Activated naive CD4-positive, alpha-beta T cell treated with anti-CD3 and anti-CD28 coated beads, Interleukin-2, amount 50 U/mL, for 72 hours (primary cell): ENCODE measurements around the gene FZD10. TPM values are rescaled to one million over a fixed set of nuclear protein-coding genes. Genes with fewer than 3 reads are reported as not detected.

Experiments
- ATAC-seq, 2 donors: fragments of 150-1000 bp; cut with Tn5 transposase; 2 replicates each; pipeline ENCODE4 v1.10.0; 2021; ENCODE audit warnings: mild to moderate bottlenecking in 2 of 2, moderate library complexity in 2 of 2
- DNase-seq, 2 donors: peaks; one replicate each; pipeline ENCODE4 v3.0.0; 2021 to 2022; ENCODE audit warnings: low spot score in 2 of 2
- H3K27ac Mint-ChIP-seq, 2 donors: one replicate each; pipeline ENCODE4 v1.8.0; 2022; ENCODE audit warnings: mild to moderate bottlenecking in 2 of 2, mixed read lengths in 2 of 2
- H3K36me3 Mint-ChIP-seq, 2 donors: one replicate each; pipeline ENCODE4 v1.8.0; 2022; ENCODE audit warnings: mixed read lengths in 2 of 2
- H3K9me3 Mint-ChIP-seq, 2 donors: one replicate each; pipeline ENCODE4 v1.8.0; 2022; ENCODE audit warnings: mixed read lengths in 2 of 2
- total RNA-seq, 2 donors: library from RNA; stranded (reverse); gene quantifications; one replicate each; pipeline ENCODE4 v1.2.3, GENCODE V29; 2022

The FZD10 gene
- total RNA-seq, 2 donors from 2014 or later, result not detected

DNA sequence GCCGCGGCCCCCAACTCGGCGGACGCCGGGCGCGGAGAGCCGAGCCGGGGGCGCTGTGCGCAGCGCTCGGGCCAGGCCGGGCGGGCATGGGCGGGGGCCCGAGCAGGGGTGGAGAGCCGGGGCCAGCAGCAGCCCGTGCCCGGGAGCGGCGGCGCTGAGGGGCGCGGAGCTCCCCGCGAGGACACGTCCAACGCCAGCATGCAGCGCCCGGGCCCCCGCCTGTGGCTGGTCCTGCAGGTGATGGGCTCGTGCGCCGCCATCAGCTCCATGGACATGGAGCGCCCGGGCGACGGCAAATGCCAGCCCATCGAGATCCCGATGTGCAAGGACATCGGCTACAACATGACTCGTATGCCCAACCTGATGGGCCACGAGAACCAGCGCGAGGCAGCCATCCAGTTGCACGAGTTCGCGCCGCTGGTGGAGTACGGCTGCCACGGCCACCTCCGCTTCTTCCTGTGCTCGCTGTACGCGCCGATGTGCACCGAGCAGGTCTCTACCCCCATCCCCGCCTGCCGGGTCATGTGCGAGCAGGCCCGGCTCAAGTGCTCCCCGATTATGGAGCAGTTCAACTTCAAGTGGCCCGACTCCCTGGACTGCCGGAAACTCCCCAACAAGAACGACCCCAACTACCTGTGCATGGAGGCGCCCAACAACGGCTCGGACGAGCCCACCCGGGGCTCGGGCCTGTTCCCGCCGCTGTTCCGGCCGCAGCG is 639 bp downstream of the FZD10 start:
- no peaks in the 10 kb centered on the region for H3K9me3 Mint-ChIP-seq
- H3K27ac Mint-ChIP-seq, result peak overlapping the region in 1 of 2 donors; percentile 50
- no peak for DNase-seq
- peaks cover 6 to 14% of the 10 kb centered on the region in 2 donors for H3K36me3 Mint-ChIP-seq
- ATAC-seq, result peak in 1 of 2 donors; percentile 46

DNA sequence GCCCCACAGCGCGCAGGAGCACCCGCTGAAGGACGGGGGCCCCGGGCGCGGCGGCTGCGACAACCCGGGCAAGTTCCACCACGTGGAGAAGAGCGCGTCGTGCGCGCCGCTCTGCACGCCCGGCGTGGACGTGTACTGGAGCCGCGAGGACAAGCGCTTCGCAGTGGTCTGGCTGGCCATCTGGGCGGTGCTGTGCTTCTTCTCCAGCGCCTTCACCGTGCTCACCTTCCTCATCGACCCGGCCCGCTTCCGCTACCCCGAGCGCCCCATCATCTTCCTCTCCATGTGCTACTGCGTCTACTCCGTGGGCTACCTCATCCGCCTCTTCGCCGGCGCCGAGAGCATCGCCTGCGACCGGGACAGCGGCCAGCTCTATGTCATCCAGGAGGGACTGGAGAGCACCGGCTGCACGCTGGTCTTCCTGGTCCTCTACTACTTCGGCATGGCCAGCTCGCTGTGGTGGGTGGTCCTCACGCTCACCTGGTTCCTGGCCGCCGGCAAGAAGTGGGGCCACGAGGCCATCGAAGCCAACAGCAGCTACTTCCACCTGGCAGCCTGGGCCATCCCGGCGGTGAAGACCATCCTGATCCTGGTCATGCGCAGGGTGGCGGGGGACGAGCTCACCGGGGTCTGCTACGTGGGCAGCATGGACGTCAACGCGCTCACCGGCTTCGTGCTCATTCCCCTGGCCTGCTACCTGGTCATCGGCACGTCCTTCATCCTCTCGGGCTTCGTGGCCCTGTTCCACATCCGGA is 1.4 kb downstream of the FZD10 start:
- Mint-ChIP-seq H3K9me3 (no peaks in the 10 kb centered on the region), H3K36me3 (peaks cover 6 to 14% of the 10 kb centered on the region in 2 donors), H3K27ac (peak overlapping the region in 1 of 2 donors; percentile 72)
- ATAC-seq (no peak), DNase-seq (no peak)

DNA sequence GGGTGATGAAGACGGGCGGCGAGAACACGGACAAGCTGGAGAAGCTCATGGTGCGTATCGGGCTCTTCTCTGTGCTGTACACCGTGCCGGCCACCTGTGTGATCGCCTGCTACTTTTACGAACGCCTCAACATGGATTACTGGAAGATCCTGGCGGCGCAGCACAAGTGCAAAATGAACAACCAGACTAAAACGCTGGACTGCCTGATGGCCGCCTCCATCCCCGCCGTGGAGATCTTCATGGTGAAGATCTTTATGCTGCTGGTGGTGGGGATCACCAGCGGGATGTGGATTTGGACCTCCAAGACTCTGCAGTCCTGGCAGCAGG is 1.9 kb downstream of the FZD10 start:
- H3K27ac Mint-ChIP-seq, result no peak overlapping the region
- H3K36me3 Mint-ChIP-seq, result peaks cover 6 to 14% of the 10 kb centered on the region in 2 donors
- ATAC-seq (no peak), DNase-seq (no peak)
- no peaks in the 10 kb centered on the region for H3K9me3 Mint-ChIP-seq

DNA sequence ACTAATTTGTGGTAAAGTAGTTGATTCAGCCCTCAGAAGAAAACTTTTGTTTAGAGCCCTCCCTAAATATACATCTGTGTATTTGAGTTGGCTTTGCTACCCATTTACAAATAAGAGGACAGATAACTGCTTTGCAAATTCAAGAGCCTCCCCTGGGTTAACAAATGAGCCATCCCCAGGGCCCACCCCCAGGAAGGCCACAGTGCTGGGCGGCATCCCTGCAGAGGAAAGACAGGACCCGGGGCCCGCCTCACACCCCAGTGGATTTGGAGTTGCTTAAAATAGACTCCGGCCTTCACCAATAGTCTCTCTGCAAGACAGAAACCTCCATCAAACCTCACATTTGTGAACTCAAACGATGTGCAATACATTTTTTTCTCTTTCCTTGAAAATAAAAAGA is 2.7 kb downstream of the FZD10 start:
- ATAC-seq (no peak), DNase-seq (no peak)
- no peak overlapping the region for H3K27ac Mint-ChIP-seq
- peaks cover 6 to 14% of the 10 kb centered on the region in 2 donors for H3K36me3 Mint-ChIP-seq
- H3K9me3 Mint-ChIP-seq, result no peaks in the 10 kb centered on the region

DNA sequence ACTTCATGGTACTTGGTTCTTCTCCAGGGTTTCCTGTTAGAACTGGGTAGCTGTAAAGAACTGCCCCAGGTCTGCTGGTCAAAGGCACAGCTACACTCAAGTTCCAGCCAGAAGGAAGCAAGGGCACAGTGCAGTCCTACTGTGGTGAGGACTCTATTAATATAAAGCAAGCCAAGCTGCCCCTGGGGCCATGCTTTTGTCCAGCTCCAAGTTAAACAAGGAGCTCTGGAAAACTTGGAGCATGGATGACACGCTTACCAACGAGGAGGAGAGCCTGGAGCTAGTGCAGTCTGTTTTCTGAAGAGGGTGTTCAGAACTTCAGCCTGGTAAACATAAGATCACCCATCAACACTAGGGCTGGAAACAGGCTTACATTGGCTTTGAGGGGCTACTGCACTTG is 4.0 kb downstream of the FZD10 start:
- H3K36me3 Mint-ChIP-seq, result peaks cover 6 to 14% of the 10 kb centered on the region in 2 donors
- ATAC-seq (no peak), DNase-seq (no peak)
- H3K27ac Mint-ChIP-seq, result no peak overlapping the region
- no peaks in the 10 kb centered on the region for H3K9me3 Mint-ChIP-seq

DNA sequence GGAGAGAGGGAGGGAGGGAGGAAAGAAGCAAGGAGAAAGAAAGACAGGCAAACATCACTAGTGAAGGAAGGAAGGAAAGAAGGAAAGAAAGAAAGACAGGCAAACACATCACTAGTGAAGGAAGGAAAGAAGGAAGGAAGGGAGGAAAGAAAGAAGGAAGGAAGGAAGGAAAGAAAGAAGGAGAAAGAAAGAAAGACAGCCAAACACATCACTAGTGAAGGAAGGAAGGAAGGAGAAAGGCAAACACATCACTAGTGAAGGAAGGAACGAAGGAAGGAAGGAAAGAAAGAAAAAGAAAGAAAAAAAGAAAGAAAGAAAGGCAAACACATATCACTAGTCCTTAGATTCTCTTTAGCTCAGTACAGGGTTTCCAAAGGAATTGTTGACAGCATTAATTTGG is 5.3 kb downstream of the FZD10 start:
- DNase-seq, result no peak
- ATAC-seq, result no peak
- H3K9me3 Mint-ChIP-seq, result no peaks in the 10 kb centered on the region
- H3K36me3 Mint-ChIP-seq, result peaks cover 6 to 14% of the 10 kb centered on the region in 2 donors
- H3K27ac Mint-ChIP-seq, result no peak overlapping the region

DNA sequence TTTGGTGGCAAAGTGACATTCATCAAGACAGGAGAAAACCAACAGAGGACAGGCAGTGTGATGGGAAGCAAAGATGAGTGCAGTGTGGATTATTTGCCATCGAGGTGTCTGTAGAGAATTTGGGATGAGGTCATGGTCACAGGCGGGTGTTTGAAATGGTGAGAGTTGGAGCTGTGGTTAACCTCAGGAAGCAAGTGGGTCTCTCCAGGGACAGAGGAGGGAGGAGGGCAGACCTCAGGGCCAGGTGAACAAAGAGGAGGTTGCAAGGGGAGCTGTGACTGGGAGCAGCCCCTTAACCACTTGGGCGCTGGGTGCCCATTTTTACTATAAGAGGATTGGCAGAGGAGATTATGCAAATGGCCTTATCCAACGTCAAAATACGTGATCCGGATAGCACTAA is 7.0 kb downstream of the FZD10 start:
- no peak for DNase-seq
- Mint-ChIP-seq H3K9me3 (no peaks in the 10 kb centered on the region), H3K27ac (no peak overlapping the region), H3K36me3 (peaks cover 0 to under 1% of the 10 kb centered on the region in 2 donors)
- ATAC-seq, result no peak

DNA sequence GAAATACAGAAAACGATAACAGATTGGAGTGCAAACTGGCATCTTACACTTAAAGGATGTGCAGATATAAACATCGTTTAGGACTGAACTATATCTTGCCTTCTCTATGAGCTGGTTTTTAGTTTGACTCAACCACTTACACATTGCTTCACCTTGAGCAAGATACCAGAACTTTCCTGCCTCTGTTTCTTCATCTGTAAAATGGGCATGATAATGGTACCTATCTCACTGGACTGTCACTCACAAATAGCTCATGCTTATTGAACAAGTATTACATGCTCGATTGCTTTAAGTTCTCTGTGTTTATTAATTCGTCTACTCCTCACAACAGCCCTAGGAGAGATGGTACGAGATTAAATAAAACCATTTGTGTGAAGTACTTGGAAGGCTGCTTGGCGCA is 7.7 kb downstream of the FZD10 start:
- DNase-seq (no peak), ATAC-seq (no peak)
- no peaks in the 10 kb centered on the region for H3K9me3 Mint-ChIP-seq
- no peaks in the 10 kb centered on the region for H3K36me3 Mint-ChIP-seq
- no peak overlapping the region for H3K27ac Mint-ChIP-seq

DNA sequence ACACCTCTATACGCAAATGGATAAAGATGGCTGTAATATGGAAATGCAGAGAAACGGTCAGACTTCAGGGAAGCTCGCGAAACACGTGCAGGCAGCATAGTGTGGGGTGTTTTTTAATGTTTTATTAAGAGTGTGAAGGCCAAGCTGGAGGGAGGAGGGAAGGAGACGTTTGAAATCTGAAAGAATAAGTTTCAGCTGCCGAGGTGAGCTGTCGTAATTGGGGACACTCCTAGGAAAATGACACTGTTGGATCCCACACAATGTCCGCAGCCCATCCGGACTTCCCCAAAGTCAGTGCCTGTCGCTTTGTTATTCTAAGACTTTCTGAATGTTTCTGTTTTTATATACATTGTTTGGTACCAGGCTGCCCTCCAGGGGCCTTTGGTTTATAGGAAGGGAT is 8.3 kb downstream of the FZD10 start:
- H3K27ac Mint-ChIP-seq, result no peak overlapping the region
- H3K36me3 Mint-ChIP-seq, result no peaks in the 10 kb centered on the region
- DNase-seq, result no peak
- no peak for ATAC-seq
- H3K9me3 Mint-ChIP-seq, result no peaks in the 10 kb centered on the region

DNA sequence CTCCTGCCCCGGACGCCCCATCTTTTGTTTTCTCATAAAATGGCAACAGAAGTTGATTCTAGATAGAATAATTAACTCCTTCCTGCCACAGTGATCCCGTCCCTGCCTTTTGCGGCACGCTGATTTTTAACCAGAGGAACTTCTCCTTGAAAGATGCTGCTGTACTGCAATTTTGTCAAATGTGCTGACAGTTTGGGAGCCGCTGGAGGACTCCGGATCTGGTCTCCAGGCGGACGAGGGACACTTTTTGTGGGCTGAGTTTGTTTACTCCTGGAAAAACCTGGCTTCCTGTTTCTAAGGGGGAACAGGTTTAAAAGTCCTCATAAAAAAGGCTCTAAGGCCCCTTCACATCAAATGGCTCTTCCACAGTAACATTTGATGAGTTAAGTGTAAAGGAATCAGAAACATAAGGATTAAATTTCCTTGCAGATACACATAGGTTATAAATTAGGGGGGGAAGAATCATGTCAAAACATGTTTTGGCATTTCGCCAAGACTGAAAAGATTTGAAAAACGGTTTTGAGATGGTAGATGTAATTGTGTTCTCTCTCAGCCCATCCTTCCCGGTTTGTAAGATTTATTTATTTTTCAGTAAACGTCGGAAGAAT is 15.5 kb downstream of the FZD10 start:
- peaks cover 0 to 29% of the 10 kb centered on the region in 2 donors for H3K36me3 Mint-ChIP-seq
- no peak for ATAC-seq
- H3K9me3 Mint-ChIP-seq, result peaks cover 4 to 11% of the 10 kb centered on the region in 2 donors
- no peak for DNase-seq
- H3K27ac Mint-ChIP-seq, result no peak overlapping the region

DNA sequence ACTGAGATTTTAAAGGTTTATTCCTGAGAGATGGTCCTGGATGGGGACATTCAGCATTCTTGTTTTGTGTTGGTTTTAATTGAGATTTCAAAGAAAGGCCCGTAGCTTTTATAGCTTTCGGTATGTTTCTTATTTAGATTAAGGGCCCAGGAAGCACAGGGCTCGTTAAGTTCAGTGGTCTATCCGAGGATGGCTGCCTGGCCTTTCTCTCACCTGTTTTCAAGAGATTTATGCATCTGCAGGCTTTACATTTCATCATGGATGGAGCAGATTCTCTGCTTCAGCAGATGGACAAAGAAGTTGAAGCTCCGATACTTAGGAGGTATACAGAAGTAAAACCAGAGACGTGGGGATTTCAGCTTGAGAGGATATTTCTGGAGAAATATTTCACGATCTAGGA is 16.0 kb downstream of the FZD10 start:
- Mint-ChIP-seq H3K36me3 (peaks cover 0 to 30% of the 10 kb centered on the region in 2 donors), H3K9me3 (peaks cover 4 to 13% of the 10 kb centered on the region in 2 donors), H3K27ac (no peak overlapping the region)
- DNase-seq (no peak), ATAC-seq (no peak)

DNA sequence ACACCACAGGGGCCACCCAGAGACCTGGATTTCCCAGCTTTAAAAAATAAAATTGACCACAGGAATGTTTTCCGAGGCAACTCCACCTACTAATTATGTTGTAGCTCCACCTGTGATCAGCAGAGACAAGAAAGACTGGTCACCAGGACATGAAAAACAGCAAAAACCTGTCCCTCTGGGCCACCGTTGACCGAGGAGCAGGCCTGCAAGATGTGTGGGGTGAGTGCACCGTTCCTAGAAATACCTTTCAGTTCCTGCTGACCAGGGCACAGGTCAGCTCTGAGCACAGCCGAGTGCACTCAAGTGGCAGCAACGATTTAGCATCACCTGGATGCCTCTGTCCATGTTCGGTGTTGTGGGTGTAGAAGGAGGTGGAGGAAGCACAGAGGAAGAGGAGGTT is 16.9 kb downstream of the FZD10 start:
- Mint-ChIP-seq H3K27ac (no peak overlapping the region), H3K9me3 (peaks cover 4 to 13% of the 10 kb centered on the region in 2 donors), H3K36me3 (peaks cover 0 to 30% of the 10 kb centered on the region in 2 donors)
- no peak for DNase-seq
- no peak for ATAC-seq

DNA sequence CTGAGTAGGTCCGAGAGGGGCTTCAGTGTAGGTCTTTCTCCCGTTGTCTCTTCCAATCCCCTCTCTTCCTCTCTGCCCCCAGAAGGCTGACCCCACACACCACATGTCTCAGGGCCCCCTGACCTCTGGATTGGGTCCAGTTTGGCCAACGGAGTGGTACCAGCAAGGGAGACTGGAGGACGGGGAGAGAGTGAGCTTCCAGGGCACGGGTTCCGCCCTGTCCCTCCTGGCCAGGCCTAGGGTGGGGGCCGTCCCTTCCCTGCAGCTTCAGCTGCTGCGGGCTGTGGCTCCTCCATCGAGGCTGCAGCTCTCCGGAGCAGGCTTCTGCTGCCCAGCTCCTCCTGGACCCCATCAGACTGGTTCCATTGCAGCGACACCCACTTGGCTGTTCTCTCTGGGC is 17.4 kb downstream of the FZD10 start:
- H3K36me3 Mint-ChIP-seq, result peaks cover 0 to 30% of the 10 kb centered on the region in 2 donors
- ATAC-seq (no peak), DNase-seq (no peak)
- H3K27ac Mint-ChIP-seq, result no peak overlapping the region
- H3K9me3 Mint-ChIP-seq, result peaks cover 4 to 13% of the 10 kb centered on the region in 2 donors

DNA sequence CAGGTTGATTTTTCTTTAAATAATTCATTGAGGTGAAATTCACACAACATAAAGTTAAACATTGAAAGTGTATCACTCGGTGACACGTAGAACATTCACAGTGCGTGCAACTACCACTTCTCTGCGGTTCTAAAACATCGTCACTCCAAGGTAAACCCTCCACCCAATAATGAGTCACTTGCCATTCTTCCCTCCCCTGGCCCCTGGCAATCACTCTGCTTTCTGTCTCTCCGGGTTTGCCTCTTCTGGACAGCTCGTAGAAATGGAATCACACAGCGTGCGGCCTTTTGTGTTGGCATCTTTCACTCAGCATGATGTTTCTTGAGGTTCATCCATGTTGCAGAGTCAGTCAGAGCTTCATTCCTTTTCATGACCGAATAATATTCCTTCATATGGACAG is 18.9 kb downstream of the FZD10 start:
- no peak for ATAC-seq
- Mint-ChIP-seq H3K9me3 (peaks cover 4 to 13% of the 10 kb centered on the region in 2 donors), H3K27ac (no peak overlapping the region), H3K36me3 (peaks cover 0 to 26% of the 10 kb centered on the region in 2 donors)
- no peak for DNase-seq

DNA sequence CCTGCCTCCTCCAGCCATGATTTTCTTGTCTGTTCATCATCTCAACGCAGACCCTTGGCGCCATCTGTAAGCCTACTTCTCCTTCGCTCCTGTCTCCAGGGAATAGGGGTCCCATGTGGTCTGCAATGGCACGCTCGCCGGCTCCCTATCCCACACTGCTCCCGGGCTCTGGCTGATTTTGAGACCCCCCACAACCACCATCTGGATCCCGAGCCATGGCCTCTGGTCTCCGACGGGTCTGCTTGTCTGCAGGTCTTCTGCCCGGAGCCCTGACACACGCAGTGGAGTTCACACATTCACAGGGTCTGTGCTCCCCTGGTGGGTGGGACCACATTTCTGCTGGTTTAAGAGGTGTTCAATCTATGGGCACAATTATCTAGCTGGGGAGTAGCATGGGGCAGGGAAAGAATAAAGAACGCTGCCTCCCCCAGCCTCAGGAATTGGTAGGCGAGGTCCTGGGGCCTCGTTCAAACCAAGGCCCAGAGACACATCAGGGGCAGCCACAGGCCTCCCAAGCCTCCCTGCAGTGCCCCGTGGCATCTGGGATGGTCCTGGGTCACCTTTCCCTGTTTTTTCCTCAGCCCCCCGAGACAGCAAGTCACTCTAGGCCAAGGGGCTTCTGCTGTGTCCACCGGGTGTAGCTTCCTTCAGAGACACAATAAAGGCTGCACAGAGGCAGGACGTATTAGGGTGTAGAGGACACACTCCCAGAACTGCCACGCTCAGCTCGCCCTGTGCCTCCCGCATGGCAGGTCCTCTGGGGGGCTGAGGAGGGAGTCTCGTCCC is 21.5 kb downstream of the FZD10 start:
- Mint-ChIP-seq H3K9me3 (peaks cover 4 to 13% of the 10 kb centered on the region in 2 donors), H3K27ac (no peak overlapping the region), H3K36me3 (peaks cover 0 to 13% of the 10 kb centered on the region in 2 donors)
- ATAC-seq, result no peak
- no peak for DNase-seq

DNA sequence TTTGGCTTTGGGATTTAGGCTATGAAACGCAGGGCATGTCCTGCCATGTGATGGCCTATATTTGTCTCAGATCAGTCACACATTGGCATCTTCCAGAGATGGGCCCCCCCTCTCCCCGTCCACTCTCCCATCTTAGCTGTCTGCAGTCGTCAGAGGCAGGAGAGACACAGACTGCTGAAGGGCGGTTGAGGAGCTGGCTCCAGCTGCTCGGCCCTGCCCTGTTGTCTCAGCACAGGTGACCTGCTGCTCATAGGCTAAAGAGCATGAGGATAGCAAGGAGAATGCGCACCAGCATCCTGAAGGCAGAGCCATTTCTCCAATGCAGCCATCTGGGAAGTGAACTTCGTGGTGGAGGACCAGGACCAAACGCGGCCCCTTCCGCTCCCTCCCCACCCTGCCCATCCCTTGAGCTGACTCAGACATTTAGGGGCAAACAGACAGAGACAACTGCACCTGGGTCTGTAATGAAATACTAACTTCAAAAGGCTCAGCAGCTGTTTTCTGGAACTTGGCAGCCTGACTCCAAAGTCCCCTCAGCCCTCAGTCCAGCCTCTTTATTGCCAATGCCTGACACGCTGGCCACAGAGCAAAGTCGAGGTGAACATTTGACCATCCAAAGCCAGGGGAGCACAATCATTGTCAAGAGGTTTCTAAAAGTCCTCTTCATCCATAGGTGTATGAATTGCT is 22.3 kb downstream of the FZD10 start:
- no peak for ATAC-seq
- peaks cover 4 to 13% of the 10 kb centered on the region in 2 donors for H3K9me3 Mint-ChIP-seq
- no peak overlapping the region for H3K27ac Mint-ChIP-seq
- no peak for DNase-seq
- peaks cover 0 to 10% of the 10 kb centered on the region in 2 donors for H3K36me3 Mint-ChIP-seq
